HepG2 (cell line): Measurements from ENCODE around the gene TEX51.

Experiments used
- EP300 ChIP-seq, 3 experiments: sonication (generic) in 1 of 3; formaldehyde crosslinking in 1 of 3; IDR thresholded peaks; 2 replicates each; pipeline versions ENCODE4 v1.5.1 to v1.6.1; 2011 to 2020; ENCODE audit warnings: low read depth in 2 of 3, low read length in 2 of 3, borderline replicate concordance in 1 of 3, improper control_type of control experiment in 1 of 3, mild to moderate bottlenecking in 1 of 3, missing genetic modification reagents in 1 of 3, moderate library complexity in 1 of 3
- EZH2 ChIP-seq: conservative IDR thresholded peaks from 2 replicates; pipeline ENCODE4 v1.6.1; 2012; ENCODE audit warnings: mild to moderate bottlenecking, low read depth, low read length, moderate library complexity
- FOXJ3 ChIP-seq: sonication (generic); formaldehyde crosslinking; IDR thresholded peaks from 2 replicates; pipeline ENCODE4 v1.4.0; 2020; ENCODE audit warnings: missing genetic modification reagents, mild to moderate bottlenecking, borderline replicate concordance
- KLF9 ChIP-seq: IDR thresholded peaks from 2 replicates; pipeline ENCODE4 v1.6.1; 2016; ENCODE audit warnings: low read depth
- NCOA5 ChIP-seq: sonication (generic); formaldehyde crosslinking; IDR thresholded peaks from 2 replicates; pipeline ENCODE4 v1.4.0; 2020; ENCODE audit warnings: missing genetic modification reagents
- NFYB ChIP-seq: sonication (generic); formaldehyde crosslinking; IDR thresholded peaks from 2 replicates; pipeline ENCODE4 v1.4.0; 2020; ENCODE audit warnings: missing genetic modification reagents
- POLR2A ChIP-seq, 2 experiments: IDR thresholded peaks; 2 replicates each; pipeline ENCODE4 v1.6.1; 2011; ENCODE audit warnings: low read depth in 2 of 2, low read length in 2 of 2, mild to moderate bottlenecking in 1 of 2, moderate library complexity in 1 of 2; ENCODE audit not compliant: insufficient read depth in 1 of 2
- POLR2AphosphoS5 ChIP-seq: IDR thresholded peaks from 2 replicates; pipeline ENCODE4 v1.6.1; 2012; ENCODE audit warnings: low read depth, low read length
- RFX5 ChIP-seq: IDR thresholded peaks from 2 replicates; pipeline ENCODE4 v1.6.1; 2011; ENCODE audit warnings: low read depth, low read length, improper control_type of control experiment
- ZBTB38 ChIP-seq: sonication (generic); formaldehyde crosslinking; IDR thresholded peaks from 2 replicates; pipeline ENCODE4 v1.5.1; 2020; ENCODE audit warnings: mild to moderate bottlenecking, missing genetic modification reagents
- ZBTB7A ChIP-seq: sonication (generic); formaldehyde crosslinking; IDR thresholded peaks from 2 replicates; pipeline ENCODE4 v1.8.0; 2022; ENCODE audit warnings: mild to moderate bottlenecking, missing genetic modification reagents
- ZKSCAN8 ChIP-seq: IDR thresholded peaks from 2 replicates; pipeline ENCODE4 v1.6.1; 2016; ENCODE audit warnings: borderline replicate concordance, missing genetic modification reagents, missing compliant biosample characterization
- TF ChIP-seq, protein P1 (sequence below): sonication (generic); formaldehyde crosslinking; IDR thresholded peaks from 2 replicates; pipeline ENCODE4 v1.5.0; 2020; ENCODE audit warnings: mild to moderate bottlenecking, missing genetic modification reagents, moderate library complexity

DNA sequence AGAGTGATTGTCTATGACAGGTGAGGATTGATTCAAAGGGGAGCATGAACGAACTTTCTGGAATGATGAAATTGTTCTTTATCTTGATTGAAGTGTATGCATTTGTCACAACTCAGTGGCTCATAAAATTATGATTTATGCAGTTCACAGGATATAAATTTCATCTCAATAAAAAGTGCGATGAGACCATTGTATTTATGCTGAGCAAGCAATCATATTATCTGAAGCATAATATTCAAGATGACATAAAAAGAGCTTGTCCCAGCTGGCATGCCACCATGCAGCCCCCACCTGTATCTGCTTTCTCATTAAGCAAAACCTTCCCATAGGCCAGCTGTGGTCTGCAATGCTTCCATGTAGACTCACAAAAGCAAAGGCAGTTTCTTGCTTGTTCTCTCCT, 49.6 kb upstream of the TEX51 start:
- TF ChIP-seq POLR2AphosphoS5, result no peak
- TF ChIP-seq EZH2, result no peak
- TF ChIP-seq, protein P1, sequence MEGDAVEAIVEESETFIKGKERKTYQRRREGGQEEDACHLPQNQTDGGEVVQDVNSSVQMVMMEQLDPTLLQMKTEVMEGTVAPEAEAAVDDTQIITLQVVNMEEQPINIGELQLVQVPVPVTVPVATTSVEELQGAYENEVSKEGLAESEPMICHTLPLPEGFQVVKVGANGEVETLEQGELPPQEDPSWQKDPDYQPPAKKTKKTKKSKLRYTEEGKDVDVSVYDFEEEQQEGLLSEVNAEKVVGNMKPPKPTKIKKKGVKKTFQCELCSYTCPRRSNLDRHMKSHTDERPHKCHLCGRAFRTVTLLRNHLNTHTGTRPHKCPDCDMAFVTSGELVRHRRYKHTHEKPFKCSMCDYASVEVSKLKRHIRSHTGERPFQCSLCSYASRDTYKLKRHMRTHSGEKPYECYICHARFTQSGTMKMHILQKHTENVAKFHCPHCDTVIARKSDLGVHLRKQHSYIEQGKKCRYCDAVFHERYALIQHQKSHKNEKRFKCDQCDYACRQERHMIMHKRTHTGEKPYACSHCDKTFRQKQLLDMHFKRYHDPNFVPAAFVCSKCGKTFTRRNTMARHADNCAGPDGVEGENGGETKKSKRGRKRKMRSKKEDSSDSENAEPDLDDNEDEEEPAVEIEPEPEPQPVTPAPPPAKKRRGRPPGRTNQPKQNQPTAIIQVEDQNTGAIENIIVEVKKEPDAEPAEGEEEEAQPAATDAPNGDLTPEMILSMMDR, result no peak
- TF ChIP-seq ZBTB38 (CRISPR knock-in tag), result no peak
- no peak for TF ChIP-seq ZBTB7A (CRISPR knock-in tag)
- TF ChIP-seq FOXJ3 (CRISPR knock-in tag), result no peak
- TF ChIP-seq NCOA5 (CRISPR knock-in tag), result no peak
- TF ChIP-seq ZKSCAN8, result no peak
- no peak for TF ChIP-seq POLR2A (IDR thresholded peaks at IDR 0.05; ENCODE audit: insufficient read depth in 1 of 2, low read depth in 2 of 2, low read length in 2 of 2)
- TF ChIP-seq EP300 (IDR thresholded peaks at IDR 0.05; ENCODE audit: low read depth in 2 of 2, low read length in 2 of 2), result no peak
- no peak for TF ChIP-seq EP300 (CRISPR knock-in tag; IDR thresholded peaks at IDR 0.05; ENCODE audit: borderline replicate concordance)
- no peak for TF ChIP-seq RFX5
- no peak for TF ChIP-seq KLF9 (CRISPR knock-in tag)
- TF ChIP-seq NFYB (CRISPR knock-in tag), result no peak
